PC-9 (cell line): ENCODE data around the gene RND3. TPM values are rescaled to one million over a fixed set of nuclear protein-coding genes. Genes with fewer than 3 reads are reported as not detected.

Experiments
- Bru-seq: library from RNA; stranded (reverse); fragments of 400-500 nt; gene quantifications from one replicate; lab custom pipeline; 2021; lab: Mats Ljungman, UMichigan
- BruChase-seq, 2 experiments: library from RNA; stranded (reverse); fragments of 400-500 nt; gene quantifications; one replicate each; lab custom pipeline; 2021; lab: Mats Ljungman, UMichigan
- BruUV-seq: library from RNA; stranded (reverse); fragments of 400-500 nt; replicated peaks from 2 replicates; lab custom pipeline; 2021; lab: Mats Ljungman, UMichigan
- CTCF ChIA-PET: fragments of 300-600 bp; sonication (Branson Sonifier 250); formaldehyde crosslinking; loops from one replicate; lab custom pipeline; 2022; ENCODE audit warnings: antibody characterized with exemption; lab: Charles Lee
- POLR2A ChIA-PET: fragments of 300-600 bp; sonication (Branson Sonifier 250); formaldehyde crosslinking; loops from one replicate; lab custom pipeline; 2022; ENCODE audit warnings: antibody characterized with exemption; ENCODE audit not compliant: unreplicated experiment; lab: Charles Lee
- DNase-seq, 2 experiments: peaks; one replicate each; pipeline versions ENCODE4 v3.0.0 to v3.0.0-alpha.2; 2015 to 2022; ENCODE audit warnings: mixed read lengths in 1 of 2
- H2AFZ ChIP-seq: fragments of 200-600 bp; sonication (generic); 2 replicates; pipeline ENCODE4 v1.8.1; 2017; ENCODE audit warnings: antibody characterized with exemption
- H3F3A ChIP-seq: fragments of 200-600 bp; sonication (generic); 2 replicates; pipeline ENCODE4 v1.8.1; 2017; ENCODE audit warnings: antibody characterized with exemption, mild to moderate bottlenecking, low read depth; ENCODE audit not compliant: insufficient read depth
- H3K27ac ChIP-seq: fragments of 200-600 bp; sonication (generic); 2 replicates; pipeline ENCODE4 v1.6.1; 2016; ENCODE audit warnings: mixed run types
- H3K27me3 ChIP-seq: fragments of 200-600 bp; sonication (generic); 2 replicates; pipeline ENCODE4 v1.6.1; 2016; ENCODE audit warnings: low read depth, mixed run types; ENCODE audit not compliant: insufficient read depth
- H3K36me3 ChIP-seq: fragments of 200-600 bp; sonication (generic); 2 replicates; pipeline ENCODE4 v1.6.1; 2016; ENCODE audit warnings: low read depth, mixed run types
- H3K4me1 ChIP-seq: fragments of 200-600 bp; sonication (generic); replicated peaks from 2 replicates; pipeline ENCODE4 v1.6.1; 2016; ENCODE audit warnings: mixed run types; ENCODE audit not compliant: insufficient read depth
- H3K4me2 ChIP-seq: fragments of 200-600 bp; sonication (generic); 2 replicates; pipeline ENCODE4 v1.6.1; 2017; ENCODE audit warnings: mixed run types
- H3K4me3 ChIP-seq: fragments of 200-600 bp; sonication (generic); 2 replicates; pipeline ENCODE4 v1.6.1; 2016; ENCODE audit warnings: mixed run types
- H3K79me2 ChIP-seq: fragments of 200-600 bp; sonication (generic); 2 replicates; pipeline ENCODE4 v1.6.1; 2017; ENCODE audit warnings: low read depth, mixed run types
- H3K9me2 ChIP-seq: fragments of 200-600 bp; sonication (generic); 2 replicates; pipeline ENCODE4 v1.8.1; 2017; ENCODE audit warnings: mild to moderate bottlenecking; ENCODE audit not compliant: insufficient read depth
- H3K9me3 ChIP-seq: fragments of 200-600 bp; sonication (generic); 2 replicates; pipeline ENCODE4 v1.8.1; 2016; ENCODE audit warnings: low read depth; ENCODE audit not compliant: insufficient read depth
- H4K20me1 ChIP-seq: fragments of 200-600 bp; sonication (generic); 2 replicates; pipeline ENCODE4 v1.8.1; 2017; ENCODE audit not compliant: insufficient read depth
- EZH2 ChIP-seq: fragments of 200-600 bp; sonication (generic); IDR thresholded peaks from 2 replicates; pipeline ENCODE4 v1.8.0; 2017; ENCODE audit warnings: antibody characterized with exemption, low read depth
- intact Hi-C: fragments of 100-400 bp; cut with micrococcal nuclease; formaldehyde crosslinking; loops from one replicate; pipeline ENCODE4 v1.10.0; 2022; ENCODE audit not compliant: unreplicated experiment
- long read RNA-seq: library from polyadenylated mRNA; stranded (forward); transcript quantifications from one replicate; pipeline ENCODE4 v2.0.0, GENCODE V29; 2022
- total RNA-seq: library from RNA; stranded (reverse); gene quantifications from 2 replicates; pipeline ENCODE4 v1.2.3, GENCODE V29; 2021
- TF ChIP-seq, protein P1 (sequence below): fragments of 200-600 bp; sonication (generic); conservative IDR thresholded peaks from 2 replicates; pipeline ENCODE4 v1.6.1; 2017; ENCODE audit warnings: mixed run types, antibody characterized with exemption, mild to moderate bottlenecking, moderate library complexity

RND3 gene, protein sequence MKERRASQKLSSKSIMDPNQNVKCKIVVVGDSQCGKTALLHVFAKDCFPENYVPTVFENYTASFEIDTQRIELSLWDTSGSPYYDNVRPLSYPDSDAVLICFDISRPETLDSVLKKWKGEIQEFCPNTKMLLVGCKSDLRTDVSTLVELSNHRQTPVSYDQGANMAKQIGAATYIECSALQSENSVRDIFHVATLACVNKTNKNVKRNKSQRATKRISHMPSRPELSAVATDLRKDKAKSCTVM
- total RNA-seq (72.9 and 99.1 TPM in 2 replicates), Bru-seq, nascent RNA (percentile 100 among the genes with signal in this experiment), BruChase-seq, experiment 1, labeled RNA remaining after a 2-hour chase (percentile 100 among the genes with signal in this experiment), BruChase-seq, experiment 2, labeled RNA remaining after a 6-hour chase (percentile 86 among the genes with signal in this experiment)
- long read RNA-seq, transcript RND3-202 (5 exons, 2,777 nt), result major isoform, 74 of 123 reads
- long read RNA-seq, transcript RND3-201 (6 exons, 2,711 nt), result minor isoform, 20 of 123 reads
- long read RNA-seq, partial matches to known transcripts, result 0 of 123 reads
- long read RNA-seq, other reads (novel, unspliced or antisense), result 26 of 123 reads

DNA sequence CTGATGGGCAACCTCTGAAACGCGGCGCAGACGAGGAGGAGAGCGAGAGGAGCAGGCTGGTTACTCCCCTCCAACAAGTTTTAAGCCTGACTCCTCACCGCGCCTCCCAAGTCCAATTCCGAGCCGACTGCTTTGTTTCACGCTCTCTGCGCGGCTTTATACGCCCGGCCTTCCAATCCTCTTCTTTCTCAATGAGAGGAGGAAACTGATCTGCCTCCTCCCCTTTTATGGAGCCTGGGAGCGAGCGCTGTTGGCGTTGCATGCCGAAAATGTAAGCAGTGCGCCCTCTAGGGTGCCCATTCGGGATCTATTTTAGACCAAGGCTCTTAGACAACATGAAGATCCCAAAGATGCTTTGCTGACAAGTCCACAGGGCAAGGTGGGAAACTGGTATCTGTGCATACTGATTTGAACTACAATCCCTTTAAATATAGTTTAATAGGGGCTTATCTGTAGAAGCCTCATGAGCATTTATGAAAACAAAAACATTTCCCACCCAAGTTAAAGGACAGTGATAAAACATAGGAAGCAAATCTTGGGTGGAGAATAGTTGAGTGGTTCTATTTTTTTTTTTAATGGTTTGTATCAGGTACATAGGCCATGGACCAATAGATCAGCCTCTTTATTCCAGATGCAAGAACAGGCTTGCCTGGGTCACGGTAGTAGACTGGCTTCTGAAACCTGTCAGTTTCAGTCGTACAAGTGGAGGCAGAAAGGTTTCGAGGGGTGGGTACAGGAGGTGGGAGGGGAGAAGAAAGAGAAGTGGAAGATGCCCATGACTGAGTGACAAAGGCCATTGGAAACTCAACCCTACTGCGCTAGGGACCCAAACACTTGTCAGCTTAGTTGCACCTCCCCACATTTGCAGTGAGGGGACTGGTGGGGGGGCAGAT, at the start of gene RND3:
RND3 (minus strand) TSS at position 131 of the 893 bp plus-strand sequence. CDS start 250 bp downstream, outside the sequence.
- peaks cover 16% of the 10 kb centered on the region for H3K4me1 ChIP-seq
- peak within 1 kb of the TSS; percentile 92 for H3K27ac ChIP-seq
- ChIA-PET CTCF (no interaction called here), POLR2A (interaction anchor here (0.6 to 0.7 kb wide), 2 partner anchors 15 to 408 kb away, joined by 4 read pairs; no protein-coding TSS in a partner anchor)
- no peaks in the 10 kb centered on the region for H3K9me2 ChIP-seq
- peaks cover 6% of the 10 kb centered on the region; the same call in 1 of the 2 replicates for H3F3A ChIP-seq
- peaks cover 20% of the 10 kb centered on the region for H3K36me3 ChIP-seq
- H3K4me2 ChIP-seq, result peak within 1 kb of the TSS; percentile 74
- no TSS peak for BruUV-seq
- H3K4me3 ChIP-seq, result peak within 1 kb of the TSS; percentile 93
- H4K20me1 ChIP-seq, result peaks cover 21% of the 10 kb centered on the region; the same call in 1 of the 2 replicates
- no peaks in the 10 kb centered on the region for H3K9me3 ChIP-seq
- no peaks in the 10 kb centered on the region for H3K27me3 ChIP-seq
- no peak for TF ChIP-seq EZH2
- TF ChIP-seq, protein P1, sequence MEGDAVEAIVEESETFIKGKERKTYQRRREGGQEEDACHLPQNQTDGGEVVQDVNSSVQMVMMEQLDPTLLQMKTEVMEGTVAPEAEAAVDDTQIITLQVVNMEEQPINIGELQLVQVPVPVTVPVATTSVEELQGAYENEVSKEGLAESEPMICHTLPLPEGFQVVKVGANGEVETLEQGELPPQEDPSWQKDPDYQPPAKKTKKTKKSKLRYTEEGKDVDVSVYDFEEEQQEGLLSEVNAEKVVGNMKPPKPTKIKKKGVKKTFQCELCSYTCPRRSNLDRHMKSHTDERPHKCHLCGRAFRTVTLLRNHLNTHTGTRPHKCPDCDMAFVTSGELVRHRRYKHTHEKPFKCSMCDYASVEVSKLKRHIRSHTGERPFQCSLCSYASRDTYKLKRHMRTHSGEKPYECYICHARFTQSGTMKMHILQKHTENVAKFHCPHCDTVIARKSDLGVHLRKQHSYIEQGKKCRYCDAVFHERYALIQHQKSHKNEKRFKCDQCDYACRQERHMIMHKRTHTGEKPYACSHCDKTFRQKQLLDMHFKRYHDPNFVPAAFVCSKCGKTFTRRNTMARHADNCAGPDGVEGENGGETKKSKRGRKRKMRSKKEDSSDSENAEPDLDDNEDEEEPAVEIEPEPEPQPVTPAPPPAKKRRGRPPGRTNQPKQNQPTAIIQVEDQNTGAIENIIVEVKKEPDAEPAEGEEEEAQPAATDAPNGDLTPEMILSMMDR, result peak; percentile 87
- no peak within 1 kb of the TSS for H2AFZ ChIP-seq
- peak; percentile 90 to 96 for DNase-seq
- H3K79me2 ChIP-seq, result peaks cover 45% of the 10 kb centered on the region
- intact Hi-C loops, result loop anchor here (1.0 to 10.0 kb wide), 9 partner anchors 40 to 890 kb away; no protein-coding TSS in a partner anchor

- POLR2A ChIA-PET, result interaction anchor here (0.6 kb wide), 1 partner anchor 66 kb away, joined by 4 read pairs; no protein-coding TSS in a partner anchor
- intact Hi-C loops, result no loop called here
- Histone ChIP-seq H3K9me3 (0 out of 2 replicates have a peak, but pooled peaks cover 8% of the 10 kb centered on the region), H3K27ac (no peak overlapping the region), H4K20me1 (no peaks in the 10 kb centered on the region), H3K4me1 (peaks cover 6% of the 10 kb centered on the region; the same call in 1 of the 2 replicates), H2AFZ (no peak overlapping the region), H3K4me3 (no peak overlapping the region), H3K9me2 (no peaks in the 10 kb centered on the region; the same call in 1 of the 2 replicates), H3K4me2 (no peak overlapping the region), H3K36me3 (no peaks in the 10 kb centered on the region), H3F3A (no peaks in the 10 kb centered on the region), H3K79me2 (no peaks in the 10 kb centered on the region), H3K27me3 (no peaks in the 10 kb centered on the region)
- no peak for DNase-seq
- no peak for TF ChIP-seq EZH2
- TF ChIP-seq, protein P1, result no peak
- CTCF ChIA-PET, result no interaction called here
- BruUV-seq, result no TSS peak
Measured at GRCh38 chr2:150535176-150535575, 47.7 kb upstream of the RND3 start.
